Stomach (tissue), 4 donors: ENCODE results near the gene ADPRHL1.

Source experiments
- EP300 ChIP-seq: sonication (generic); formaldehyde crosslinking; IDR thresholded peaks from one replicate; pipeline ENCODE4 v1.6.1; 2017; ENCODE audit warnings: antibody characterized with exemption
- POLR2A ChIP-seq, 4 donors: fragments of 450-650 bp; IDR thresholded peaks; one replicate each; pipeline ENCODE4 v1.6.1; 2016; ENCODE audit warnings: antibody characterized with exemption in 4 of 4, control low read depth in 2 of 4, mild to moderate bottlenecking in 1 of 4, moderate library complexity in 1 of 4
- POLR2AphosphoS5 ChIP-seq, 3 donors: sonication (generic); formaldehyde crosslinking; IDR thresholded peaks; one replicate each; pipeline ENCODE4 v1.6.1; 2016; ENCODE audit warnings: antibody characterized with exemption in 3 of 3
- TF ChIP-seq, protein P1 (sequence below), 7 experiments: fragments of 450-650 bp in 4 of 7; fragments of 200-600 bp in 3 of 7; sonication (generic) in 3 of 7; IDR thresholded peaks; one replicate each; pipeline ENCODE4 v1.5.1; 2016 to 2019; ENCODE audit warnings: antibody characterized with exemption in 7 of 7, control low read depth in 2 of 7, mild to moderate bottlenecking in 1 of 7

DNA sequence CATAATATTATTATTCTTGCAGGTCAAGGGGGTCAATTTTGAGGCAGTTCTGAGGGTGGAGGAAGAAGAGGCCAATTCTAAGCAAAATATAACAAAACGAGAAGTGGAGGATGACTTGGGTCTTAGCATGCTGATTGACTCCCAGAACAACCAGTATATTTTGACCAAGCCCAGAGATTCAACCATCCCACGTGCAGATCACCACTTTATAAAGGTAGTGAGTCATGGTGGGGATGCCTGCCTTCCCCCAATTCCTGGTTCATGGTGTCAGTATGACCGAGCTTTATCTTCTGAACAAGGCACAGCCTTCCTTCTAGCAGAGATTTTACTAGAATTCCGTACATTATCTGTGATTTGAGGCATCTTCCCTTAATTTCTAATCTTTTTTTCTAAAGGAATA is 46.6 kb upstream of the ADPRHL1 start:
- TF ChIP-seq, protein P1, sequence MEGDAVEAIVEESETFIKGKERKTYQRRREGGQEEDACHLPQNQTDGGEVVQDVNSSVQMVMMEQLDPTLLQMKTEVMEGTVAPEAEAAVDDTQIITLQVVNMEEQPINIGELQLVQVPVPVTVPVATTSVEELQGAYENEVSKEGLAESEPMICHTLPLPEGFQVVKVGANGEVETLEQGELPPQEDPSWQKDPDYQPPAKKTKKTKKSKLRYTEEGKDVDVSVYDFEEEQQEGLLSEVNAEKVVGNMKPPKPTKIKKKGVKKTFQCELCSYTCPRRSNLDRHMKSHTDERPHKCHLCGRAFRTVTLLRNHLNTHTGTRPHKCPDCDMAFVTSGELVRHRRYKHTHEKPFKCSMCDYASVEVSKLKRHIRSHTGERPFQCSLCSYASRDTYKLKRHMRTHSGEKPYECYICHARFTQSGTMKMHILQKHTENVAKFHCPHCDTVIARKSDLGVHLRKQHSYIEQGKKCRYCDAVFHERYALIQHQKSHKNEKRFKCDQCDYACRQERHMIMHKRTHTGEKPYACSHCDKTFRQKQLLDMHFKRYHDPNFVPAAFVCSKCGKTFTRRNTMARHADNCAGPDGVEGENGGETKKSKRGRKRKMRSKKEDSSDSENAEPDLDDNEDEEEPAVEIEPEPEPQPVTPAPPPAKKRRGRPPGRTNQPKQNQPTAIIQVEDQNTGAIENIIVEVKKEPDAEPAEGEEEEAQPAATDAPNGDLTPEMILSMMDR (IDR thresholded peaks at IDR 0.05), result no peak
- TF ChIP-seq POLR2A (IDR thresholded peaks at IDR 0.05) (no peak), POLR2AphosphoS5 (IDR thresholded peaks at IDR 0.05) (no peak), EP300 (no peak)
